HG02885 (cell line): ENCODE measurements around the gene KYAT1.

Source experiments
- ATAC-seq: cut with Tn5 transposase; IDR thresholded peaks from one replicate; pipeline ENCODE4 v1.9.1; 2021; ENCODE audit warnings: mild to moderate bottlenecking; ENCODE audit not compliant: unreplicated experiment, poor library complexity

Gene KYAT1

DNA sequence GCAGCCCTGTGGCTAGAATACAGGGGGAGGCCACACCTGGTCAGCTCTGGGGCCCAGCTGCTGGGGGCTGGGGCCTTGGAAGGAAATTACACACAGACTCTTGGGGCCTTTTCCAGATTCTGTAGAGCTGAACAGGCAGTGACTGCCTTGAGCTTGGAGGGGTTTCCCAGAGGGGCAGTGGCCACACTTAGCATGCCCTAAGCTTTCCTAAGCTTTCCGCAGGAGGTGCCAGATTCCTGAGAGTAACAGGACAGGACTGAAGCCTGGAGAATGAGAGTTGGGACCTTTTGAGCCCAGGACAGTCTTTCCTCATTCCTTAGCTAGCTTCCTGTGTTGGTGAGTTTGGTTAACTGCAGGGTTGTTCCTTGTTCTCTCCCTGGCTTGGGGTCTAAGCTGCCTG is 93.3 kb downstream of the KYAT1 start:
- ATAC-seq: no peak

- ATAC-seq: no peak
Observed at GRCh38 chr9:128787659-128788058, 94.1 kb downstream of the KYAT1 start.

GRCh38 chr9:128786681-128787601 is 94.8 kb downstream of the KYAT1 start, which contains the start of gene TBC1D13:
Gene TBC1D13 (plus strand): TSS chr9:128787253. CDS start chr9:128787354, 101 bp downstream.
- peak; percentile 95 for ATAC-seq

DNA sequence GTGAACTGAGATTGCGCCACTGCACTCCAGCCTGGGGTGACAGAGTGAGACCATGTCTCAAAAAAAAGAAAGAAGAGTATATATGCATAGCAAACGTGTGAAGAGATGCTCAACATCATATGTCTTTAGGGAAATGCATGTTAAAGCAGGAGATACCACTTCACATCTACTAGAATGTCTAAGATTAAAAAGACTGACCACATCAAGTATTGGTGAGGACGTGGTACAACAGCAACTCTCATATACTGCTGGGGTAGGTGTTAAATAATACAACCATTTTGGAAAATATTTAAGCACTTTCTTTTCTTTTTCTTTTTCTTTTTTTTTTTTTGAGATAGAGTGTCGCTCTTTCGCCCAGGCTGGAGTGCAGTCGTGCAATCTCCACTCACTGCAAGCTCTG is 96.3 kb downstream of the KYAT1 start:
- ATAC-seq: no peak
